ENCODE data around the gene CBFA2T3.

DNA sequence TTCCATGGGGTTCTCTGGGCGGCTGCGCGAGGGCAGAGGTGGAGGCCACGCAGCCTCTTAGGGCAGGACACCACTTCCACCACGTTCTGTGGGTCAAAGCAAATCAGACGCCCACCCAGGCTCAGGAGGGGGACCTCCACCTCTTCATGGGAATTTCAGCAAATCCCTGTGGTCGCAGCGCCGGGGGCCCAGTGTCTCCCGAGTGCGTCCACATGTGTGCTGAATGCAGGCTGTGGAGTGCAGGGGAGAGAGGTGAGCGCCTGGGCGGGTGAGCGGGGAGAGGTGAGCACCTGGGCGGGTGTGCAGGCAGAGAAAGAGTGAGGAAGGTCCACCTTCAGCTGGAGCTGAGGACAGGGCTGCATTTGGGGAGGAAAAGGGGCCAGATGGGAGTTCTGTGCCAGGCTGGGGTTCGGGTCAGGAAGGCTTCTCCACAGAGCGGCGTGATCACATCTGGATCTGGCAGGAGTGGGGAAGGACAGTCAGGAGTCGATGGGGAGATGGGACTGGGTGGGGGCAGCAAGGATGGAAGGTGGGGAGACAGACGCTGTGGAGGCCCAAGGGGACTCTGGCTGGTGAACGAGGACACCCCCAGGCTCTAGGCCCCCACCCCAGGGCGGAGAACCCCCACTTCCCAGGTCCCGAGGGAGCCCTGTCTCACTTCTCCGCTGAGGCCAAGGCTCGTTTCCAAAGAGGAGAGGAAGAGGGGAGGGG lies 36.8 kb upstream of the CBFA2T3 start:
- TF ChIP-seq, protein P1, sequence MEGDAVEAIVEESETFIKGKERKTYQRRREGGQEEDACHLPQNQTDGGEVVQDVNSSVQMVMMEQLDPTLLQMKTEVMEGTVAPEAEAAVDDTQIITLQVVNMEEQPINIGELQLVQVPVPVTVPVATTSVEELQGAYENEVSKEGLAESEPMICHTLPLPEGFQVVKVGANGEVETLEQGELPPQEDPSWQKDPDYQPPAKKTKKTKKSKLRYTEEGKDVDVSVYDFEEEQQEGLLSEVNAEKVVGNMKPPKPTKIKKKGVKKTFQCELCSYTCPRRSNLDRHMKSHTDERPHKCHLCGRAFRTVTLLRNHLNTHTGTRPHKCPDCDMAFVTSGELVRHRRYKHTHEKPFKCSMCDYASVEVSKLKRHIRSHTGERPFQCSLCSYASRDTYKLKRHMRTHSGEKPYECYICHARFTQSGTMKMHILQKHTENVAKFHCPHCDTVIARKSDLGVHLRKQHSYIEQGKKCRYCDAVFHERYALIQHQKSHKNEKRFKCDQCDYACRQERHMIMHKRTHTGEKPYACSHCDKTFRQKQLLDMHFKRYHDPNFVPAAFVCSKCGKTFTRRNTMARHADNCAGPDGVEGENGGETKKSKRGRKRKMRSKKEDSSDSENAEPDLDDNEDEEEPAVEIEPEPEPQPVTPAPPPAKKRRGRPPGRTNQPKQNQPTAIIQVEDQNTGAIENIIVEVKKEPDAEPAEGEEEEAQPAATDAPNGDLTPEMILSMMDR (IDR thresholded peaks at IDR 0.05) = no peak
- TF ChIP-seq POLR2A (IDR thresholded peaks at IDR 0.05) = no peak
